H1 (cell line): Measurements from ENCODE around the gene DDAH2. TPM values are rescaled to one million over a fixed set of nuclear protein-coding genes. Genes with fewer than 3 reads are reported as not detected.

Experiments
- EGR1 ChIP-seq: IDR thresholded peaks from 2 replicates; pipeline ENCODE4 v1.6.1; 2011; ENCODE audit warnings: low read depth, low read length, borderline replicate concordance
- YY1 ChIP-seq: IDR thresholded peaks from 2 replicates; pipeline ENCODE4 v1.6.1; 2011; ENCODE audit warnings: low read depth, mild to moderate bottlenecking, low read length
- polyA plus RNA-seq, 7 experiments: library from polyadenylated mRNA; depleted of rRNA in 3 of 7; stranded (reverse) in 5 of 7; unstranded in 2 of 7; fragments of >200 nt in 5 of 7; fragments of 200-250 nt in 2 of 7; gene quantifications; 1 replicate in 5 of 7; 2 replicates in 1 of 7; 4 replicates in 1 of 7; pipeline versions ENCODE4 v1.2.1 to v1.2.3, GENCODE V29; 2011 to 2013; ENCODE audit warnings: missing spikeins in 2 of 7, mixed read lengths in 2 of 7
- total RNA-seq: library from RNA; stranded (reverse); fragmentation: NEBNext Ultra II Directional; extraction: Animal tissue kit (Norgen Biotek cat#: 25700); gene quantifications from 2 replicates; pipeline ENCODE4 v1.2.1, GENCODE V29; 2021

Gene DDAH2
- total and polyA plus RNA-seq, 2 of the 8 experiments (the other 6 are each of a cell fraction or from before 2014, with no cell fraction given): 53.3 to 73.5 TPM

- peak; percentile 34; the same call in 1 of the 2 replicates for TF ChIP-seq YY1
- TF ChIP-seq EGR1: 0 out of 2 replicates have a peak, but pooled peaks have one; percentile 12
Measured at GRCh38 chr6:31717499-31718222, 11.4 kb downstream of the DDAH2 start (continued).
